ENCODE measurements around the gene C16orf89. TPM values are rescaled to one million over a fixed set of nuclear protein-coding genes. Genes with fewer than 3 reads are reported as not detected.
"Not testable (repeated sequence)": the region's sequence is repeated elsewhere in the genome, so short reads cannot be mapped to it uniquely, and the experiment has no call there.

Gene C16orf89
- polyA plus RNA-seq, 1 donor = 1.3 TPM

DNA sequence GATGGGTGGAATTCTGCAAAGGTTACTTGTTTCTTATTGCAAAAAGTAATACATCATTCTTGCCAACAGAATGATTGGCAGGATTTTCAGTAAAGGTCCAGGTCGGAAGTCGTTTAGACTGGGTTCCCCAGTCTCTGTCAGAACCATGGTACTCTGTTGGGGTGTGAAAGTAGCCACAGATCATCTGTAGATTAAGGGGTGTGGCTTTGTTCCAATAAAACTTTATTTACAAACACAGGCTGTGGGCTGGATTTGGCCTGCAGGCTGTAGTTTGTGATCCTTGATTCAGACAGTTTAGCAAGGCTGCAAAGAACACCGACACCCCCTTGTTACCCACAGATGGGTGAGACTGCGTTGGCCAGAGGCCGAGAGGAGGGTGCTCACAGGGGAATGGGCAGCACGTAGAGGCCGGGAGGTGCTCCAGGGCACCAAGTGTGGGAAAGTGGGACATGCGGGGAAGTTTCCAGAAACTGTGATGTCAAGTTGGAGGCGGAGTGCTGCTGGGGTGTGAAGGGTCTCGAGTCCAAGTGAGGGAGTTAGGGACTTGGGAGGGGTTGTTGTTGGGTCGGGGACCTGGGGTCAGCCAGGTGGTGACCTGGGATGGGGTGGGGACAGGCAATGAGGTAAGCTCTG, 18.5 kb upstream of the C16orf89 start:
- DNase-seq = not testable (repeated sequence)

DNA sequence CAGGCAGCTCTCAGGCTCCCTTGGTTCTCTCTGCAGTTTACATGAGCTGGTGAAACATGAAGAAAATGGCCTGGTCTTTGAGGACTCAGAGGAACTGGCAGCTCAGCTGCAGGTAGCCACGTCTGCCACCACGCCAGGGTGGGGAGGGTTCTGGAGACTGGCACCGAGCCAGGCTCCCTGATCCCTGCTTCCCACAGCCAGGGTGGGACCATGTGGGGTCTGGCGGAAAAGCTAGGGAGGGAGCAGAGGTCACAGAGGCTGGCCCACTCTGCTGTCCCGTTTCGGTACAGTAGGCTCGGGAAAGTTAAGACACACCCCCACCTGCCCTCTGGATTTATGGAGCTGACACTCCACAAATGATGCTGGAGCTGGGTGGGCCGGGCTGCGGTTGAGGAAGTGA, 17.9 kb upstream of the C16orf89 start:
- not testable (repeated sequence) for DNase-seq

DNA sequence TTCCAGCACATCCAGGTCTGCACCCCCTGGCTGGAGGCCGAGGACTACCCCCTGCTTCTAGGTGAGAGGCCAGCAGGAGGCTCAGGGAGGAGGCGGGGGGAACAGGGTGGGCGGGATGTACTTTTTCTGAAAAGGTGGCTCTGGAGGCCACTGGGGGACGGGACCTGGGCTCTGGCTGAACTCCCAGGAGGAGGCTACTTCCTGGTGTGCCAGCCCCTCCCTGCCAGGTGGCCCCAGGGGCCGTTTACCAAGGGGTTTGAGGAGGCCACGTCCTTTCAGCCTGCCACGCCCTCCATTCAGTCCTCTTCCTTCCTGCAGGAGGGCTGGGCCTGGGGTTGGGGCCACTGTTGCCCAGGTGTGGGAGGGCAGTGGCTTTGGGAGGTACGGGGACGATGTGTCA, 15.2 kb upstream of the C16orf89 start:
- DNase-seq = not testable (repeated sequence)

DNA sequence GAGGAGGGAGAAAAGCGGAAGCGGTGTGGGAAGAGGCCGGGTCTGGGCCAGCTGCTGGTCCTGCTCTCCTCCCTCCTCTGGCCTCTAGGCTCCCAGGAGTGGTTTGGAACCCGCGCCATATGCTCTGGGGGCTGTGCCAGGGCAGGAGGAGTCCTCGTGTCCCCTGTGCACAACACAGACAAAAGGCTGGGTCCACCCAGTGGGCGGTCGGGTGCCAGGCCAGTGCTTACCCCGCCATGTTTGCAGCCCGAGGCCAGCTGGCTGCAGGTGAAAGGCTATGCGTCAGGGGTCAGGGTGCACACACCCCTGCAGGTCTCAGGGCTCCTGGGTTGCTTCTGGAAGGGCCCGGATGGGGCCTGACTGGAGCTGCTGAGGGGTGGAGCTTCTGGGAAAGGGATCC, 14.7 kb upstream of the C16orf89 start:
- not testable (repeated sequence) for DNase-seq

DNA sequence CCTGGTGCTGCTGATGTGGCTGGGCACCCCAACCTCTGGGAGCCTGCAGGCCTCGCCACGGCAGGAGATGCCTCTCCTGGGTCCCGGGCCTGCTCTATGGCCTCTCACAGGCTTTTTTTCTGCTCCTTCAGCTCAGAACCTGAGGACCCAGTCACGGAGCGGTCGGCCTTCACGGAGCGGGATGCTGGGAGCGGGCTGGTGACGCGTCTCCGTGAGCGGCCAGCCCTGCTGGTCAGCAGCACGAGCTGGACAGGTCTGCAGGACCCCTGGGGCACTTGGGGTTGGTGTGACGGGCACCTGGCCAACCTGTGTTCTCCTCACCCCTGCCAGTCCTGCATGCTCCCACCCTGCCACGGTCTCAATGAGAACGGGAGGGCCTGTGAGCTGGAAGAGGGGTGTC, 12.9 kb upstream of the C16orf89 start:
- DNase-seq = no peak

DNA sequence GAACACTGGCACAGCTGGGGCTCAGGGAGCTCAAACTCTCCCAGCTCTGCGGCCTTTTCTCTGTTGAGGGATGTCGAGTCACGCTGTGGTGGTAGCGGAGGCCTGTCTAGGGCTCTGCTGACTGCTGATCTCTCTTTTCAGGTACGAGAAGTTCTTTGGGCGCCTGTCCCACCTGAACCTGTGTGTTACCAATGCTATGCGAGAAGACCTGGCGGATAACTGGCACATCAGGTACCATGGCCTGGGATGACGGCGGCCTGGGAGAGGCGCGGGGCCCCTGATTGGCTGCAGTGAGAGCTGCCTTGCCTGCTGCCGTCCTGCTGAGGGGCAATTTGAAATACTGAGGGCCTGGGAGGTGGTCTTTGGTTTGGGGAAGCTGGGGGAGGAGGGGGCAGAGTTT, 11.5 kb upstream of the C16orf89 start:
- DNase-seq = no peak

DNA sequence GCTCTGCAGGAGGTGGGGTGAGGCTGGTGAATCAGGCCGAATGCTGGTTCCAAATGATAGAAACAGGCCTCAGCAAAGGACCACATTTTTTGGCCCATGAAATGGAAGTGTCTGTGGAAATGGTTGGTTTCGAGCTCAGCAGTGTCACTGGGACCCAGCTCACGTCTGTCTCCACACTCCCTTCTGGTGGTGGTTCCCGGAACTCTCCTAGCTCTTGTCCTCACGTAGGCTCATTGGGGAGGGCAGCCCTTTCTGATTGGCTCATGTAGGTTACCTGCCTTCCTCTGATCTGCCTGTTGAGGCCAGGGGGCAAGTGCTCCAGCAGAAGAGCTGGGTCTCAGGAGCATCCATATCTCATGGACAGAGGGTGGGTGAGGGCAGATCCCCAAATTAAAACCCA, 9.9 kb upstream of the C16orf89 start:
- no peak for DNase-seq

DNA sequence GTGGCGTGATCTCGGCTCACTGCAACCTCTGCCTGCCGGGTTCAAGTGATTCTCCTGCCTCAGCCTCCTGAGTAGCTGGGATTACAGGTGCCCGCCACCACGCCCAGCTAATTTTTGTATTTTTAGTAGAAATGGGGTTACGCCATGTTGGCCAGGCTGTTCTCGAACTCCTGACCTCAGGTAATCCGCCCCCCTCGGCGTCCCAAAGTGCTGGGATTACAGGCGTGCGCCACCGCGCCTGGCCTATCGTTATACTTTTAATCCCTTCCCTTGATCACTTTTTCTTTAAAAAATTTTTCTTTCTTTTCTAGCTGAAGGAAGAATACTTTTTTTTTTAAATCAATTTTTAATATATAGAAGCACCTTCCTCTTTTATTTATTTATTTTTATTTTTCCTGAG, 8.0 kb upstream of the C16orf89 start:
- DNase-seq = not testable (repeated sequence)

DNA sequence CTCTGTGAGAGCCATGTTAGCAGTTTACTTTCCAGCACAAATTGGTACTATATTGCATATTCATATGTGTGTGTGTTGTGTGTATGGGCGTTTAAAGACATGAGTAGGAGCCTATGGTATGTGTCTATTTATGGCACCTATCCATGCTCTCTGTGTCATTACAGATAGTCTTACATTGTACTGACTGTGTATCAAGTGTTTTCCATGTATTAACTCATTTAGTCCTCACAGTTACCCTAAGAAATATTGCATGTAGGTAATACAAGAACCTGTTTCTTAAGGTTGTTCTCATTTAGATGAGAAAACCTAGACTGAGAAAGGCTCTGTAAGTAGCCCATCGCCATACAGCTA, 7.5 kb upstream of the C16orf89 start:
- no peak for DNase-seq

DNA sequence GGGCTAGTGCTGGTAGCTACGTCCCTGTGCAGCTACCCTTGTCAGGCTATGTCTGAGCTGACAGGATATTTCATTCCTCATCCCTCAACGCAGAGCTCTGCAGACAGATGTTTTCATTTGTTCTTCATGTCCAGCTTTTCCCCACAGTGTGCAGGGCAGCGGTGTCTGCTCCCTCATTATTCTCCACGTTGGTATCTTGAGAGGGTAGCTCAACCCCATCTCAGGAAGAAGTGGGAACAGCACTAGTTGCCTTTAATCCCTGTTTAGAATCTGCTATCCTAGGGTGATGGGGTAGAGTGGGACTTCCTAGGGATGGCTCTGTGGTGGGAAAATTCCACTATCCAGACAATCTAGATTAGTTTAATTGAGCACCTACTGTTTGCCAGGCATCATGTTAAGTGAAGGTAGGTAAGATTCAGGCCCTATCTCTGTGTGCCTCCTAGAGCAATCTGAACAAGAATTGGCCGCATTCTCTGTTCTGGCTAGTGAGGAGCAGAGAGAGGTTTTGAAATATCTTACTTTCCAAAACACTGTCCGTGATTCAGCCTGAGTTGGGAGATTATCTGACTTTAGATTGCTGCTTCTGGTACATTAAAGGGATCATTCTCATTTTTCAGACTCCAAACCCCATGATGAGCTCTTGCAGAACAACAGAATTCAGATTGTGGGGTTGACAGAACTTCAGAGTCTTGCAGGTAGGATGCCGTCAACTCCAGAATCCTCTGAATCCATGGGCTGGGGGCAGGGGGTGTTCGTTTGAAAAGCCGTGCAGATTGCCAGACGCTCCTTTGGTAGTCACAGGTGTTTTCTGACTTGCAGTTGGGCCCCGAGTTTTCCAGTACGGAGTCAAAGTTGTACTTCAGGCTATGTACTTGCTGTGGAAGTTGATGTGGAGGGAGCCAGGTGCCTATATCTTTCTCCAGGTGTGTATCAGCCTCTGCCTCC, 6.8 kb upstream of the C16orf89 start:
- DNase-seq = no peak

DNA sequence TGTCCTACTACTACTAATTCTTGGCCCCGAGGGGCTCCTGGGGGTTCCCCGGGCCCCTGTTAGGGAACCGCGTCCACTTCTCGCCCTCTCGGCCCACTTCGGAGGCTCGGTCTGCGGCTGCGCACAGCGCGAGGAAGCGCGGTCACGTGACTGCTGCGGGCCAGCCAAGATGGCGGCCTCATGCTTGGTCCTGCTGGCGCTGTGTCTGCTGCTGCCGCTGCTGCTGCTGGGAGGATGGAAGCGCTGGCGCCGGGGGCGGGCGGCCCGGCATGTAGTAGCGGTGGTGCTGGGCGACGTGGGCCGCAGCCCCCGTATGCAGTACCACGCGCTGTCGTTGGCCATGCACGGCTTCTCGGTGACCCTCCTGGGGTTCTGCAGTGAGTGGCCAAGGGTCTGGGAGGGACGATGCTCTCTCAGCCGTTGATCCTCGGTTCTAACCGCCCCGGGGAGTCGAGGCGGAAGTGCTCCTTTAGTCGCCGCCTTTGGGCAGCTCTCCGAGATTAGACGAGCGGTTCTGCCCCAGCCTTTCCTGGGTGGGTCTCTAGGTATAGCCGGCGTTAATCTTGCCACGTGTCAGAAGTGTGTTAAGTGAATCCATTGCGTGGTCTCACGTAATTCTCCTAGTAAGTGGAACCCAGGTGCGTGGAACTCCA, 6.1 kb upstream of the C16orf89 start, which contains the start of gene ALG1:
ALG1 (plus strand) TSS at position 163 of the 653 bp plus-strand sequence; CDS start at position 170, 7 bp downstream.
- peak; percentile 93 for DNase-seq

DNA sequence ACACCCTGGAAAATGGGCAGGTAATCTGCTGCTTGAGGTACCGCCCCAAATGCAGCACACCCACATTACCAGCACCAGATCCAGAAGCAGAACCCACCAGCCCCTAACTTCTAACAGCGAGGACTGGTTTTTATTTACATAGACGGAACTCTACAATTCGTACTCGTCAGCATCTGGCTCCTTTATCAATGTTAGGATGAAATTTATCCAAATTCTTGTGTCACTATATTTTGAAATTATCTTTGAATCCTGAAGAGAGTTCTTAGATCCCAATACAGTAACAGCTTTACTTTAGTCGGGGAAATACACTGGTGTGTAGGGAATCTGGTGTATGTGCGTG, 5.6 kb upstream of the C16orf89 start:
- no peak for DNase-seq

DNA sequence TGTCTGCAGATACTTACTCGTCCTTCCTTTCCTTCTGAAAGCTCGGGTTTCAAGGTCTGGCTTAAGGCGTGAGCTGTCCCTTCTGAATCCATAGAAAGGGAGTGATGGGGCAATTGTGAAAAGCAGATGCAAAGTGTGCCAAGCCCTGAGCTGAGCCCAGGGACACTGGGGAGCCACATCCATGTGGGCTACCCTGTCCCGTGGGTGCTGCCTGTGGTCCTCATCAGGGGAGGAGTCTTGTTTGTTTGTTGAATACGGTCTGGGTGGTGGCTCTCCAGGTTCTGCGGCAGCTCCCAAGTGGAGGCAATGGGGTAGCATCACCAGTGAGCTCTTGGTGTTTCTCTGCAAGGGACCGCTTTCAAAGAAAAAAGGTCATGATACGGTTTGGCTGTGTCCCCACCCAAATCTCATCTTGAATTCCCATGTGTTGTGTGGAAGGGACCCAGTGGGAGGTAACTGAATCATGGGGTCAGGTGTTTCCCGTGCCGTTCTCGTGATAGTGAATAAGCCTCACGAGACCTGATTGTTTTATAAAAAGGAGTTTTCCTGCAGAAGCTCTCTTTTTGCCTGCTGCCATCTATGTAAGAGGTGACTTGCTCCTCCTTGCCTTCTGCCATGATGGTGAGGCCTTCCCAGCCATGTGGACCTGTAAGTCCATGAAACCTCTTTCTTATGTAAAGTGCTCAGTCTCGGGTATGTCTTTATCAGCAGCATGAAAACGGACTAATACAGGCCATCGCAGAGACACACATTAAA, 4.9 kb upstream of the C16orf89 start:
- DNase-seq = no peak

DNA sequence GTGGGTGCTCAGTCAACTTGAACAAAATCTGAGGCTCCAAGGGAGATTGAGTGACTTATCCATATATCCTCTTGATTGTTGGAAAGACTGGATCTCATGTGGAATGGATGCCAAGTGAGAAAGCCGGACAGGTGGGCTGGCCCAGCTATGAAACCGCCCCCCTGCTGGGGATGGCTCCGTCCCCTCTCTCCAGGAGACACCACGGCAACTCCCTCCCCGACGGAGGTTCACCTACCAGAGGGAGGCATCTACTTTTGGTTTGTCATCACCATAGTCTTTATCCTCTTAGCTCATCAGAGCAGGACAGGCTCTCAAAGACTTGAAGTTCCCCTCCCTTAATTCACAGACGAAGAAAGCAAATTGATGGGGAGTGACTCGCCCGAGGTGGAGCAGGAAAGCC, 4.1 kb upstream of the C16orf89 start:
- no peak for DNase-seq

DNA sequence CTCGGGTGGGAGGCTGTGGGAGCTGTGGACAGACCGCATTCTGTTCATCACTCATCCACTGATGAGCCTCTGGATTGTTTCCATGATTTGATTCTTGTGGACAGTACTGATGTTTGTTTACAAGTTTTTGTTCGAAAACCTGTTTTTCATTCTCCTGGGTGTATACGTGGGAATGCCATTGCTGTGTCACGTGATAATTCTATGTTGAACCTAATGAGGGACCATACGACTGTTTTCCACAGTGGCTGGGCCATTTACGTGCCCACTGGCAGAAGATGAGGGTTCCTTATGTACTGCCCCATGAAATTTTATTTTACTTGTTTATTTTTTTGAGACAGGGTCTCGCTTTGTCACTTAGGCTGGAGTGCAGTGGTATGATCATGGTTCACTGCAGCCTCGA, 3.3 kb upstream of the C16orf89 start:
- DNase-seq = no peak

DNA sequence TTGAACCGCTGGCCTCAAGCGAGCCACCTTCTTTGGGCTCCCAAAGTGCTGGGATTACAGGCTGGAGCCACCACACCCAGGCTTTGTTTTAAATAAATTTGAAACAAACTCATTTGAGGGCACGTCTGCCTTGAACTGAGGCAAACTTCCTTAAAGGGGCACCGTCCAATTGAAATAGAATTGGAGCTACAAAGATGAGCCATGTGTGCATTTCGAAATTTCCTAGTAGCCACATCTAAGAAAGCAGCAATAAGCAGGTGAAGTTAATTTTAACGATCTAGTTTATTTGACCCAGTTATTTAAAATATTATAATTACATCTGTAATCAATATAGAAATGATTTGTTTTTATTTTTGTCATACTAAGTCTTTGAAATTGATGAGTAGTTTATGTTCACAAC, 755 bp upstream of the C16orf89 start:
- no peak for DNase-seq

DNA sequence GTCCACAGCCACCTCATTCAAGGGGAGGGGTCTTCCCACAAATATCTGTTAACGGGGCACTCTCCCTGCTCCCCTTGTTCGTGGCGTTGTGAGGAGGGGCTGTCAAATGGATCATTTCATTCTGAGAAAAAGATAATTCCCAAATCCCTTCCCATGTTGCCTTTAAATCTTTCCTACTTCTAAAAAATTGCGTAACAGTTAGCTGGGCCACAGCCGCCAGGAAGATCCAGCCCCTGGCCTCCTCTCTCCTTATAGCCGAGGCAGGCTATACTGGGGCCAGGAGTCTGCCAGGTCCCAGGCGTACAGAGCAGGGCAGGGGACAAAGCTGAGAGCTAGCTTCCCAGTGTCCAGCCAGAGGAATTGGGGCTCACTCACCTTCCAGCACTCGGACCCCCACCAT, 430 bp downstream of the C16orf89 start:
- DNase-seq = no peak

DNA sequence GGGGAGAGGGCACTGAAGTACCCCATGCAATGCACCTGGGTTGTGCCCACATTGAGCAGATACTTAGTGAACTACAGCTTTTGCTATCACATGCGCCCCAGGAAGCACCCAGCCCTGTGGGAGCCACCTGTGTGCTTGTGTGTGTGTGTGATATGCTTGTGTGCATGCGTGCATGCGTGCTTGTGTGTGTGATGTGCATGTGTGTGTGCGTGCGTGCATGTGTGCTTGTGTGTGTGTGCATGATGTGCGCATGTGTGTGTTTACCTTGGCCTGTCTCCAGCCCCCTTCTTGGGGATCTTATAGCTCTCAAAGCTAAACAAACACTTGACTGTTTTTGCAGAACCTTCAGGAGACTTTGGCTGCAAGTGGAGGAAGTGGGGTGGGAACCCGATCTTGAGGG, 841 bp downstream of the C16orf89 start:
- no peak for DNase-seq

DNA sequence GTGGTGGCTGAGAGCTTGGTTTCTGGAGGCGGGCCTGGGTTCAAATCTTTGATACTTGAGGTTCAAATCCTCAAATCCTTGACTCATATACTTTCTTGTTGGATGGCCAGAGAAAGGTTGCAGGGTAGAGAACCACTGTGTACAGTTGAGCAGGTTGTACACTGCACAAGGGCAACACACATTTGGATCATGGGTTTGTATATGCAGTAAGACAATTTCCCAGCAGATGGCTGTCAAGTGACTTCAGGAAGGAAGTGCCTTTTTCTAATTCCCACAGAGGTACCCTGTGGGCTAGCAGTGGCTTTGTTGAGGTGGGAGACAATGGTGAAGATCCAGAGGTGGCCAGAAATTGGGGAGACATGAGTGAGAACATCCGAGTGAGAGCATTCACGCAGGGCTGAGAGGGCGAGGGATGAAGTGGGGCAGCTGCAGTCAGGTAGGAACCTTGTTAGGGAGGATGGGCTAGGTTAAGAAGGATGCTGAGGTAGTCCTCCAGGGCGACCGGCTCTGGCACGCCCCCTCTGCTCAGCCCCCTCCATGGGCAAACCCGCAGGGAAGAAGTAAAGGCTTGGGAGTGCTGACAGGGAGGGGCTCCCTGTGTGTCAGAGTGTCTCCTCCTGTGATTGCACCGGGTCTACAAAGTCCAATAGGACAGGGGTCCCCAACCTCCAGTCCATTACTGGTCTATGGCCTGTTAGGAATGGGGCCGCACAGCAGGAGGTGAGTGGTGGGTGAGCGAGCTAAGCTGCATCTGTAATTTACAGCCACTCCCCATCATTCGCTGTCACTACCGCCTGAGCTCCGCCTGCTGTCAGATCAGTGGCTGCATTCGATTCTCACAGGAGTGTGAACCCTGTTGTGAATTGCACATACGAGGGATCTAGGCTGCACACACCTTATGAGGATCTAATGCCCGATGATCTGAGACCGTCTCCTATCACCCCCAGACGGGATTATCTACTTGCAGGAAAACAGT, 2.7 kb downstream of the C16orf89 start:
- no peak for DNase-seq

DNA sequence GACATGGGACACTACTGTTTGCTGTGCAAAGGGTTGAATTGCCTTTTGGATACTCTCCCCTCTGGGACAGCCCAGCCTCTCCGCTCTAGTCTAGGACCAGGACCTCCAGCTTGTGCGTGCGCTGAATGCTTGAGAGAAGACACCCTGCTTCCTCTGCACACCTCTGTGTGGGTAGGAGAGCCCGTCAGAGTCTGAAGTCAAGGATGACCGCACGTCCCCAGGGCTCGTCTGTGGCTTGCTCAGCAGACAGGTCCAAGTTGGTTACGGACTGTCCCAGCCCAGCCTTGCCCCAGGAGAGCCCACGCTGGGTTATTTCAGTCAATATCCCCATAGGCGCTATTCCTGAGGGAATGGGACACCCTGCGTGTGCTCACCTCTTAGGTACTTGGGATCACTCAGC, 3.7 kb downstream of the C16orf89 start:
- DNase-seq = no peak

DNA sequence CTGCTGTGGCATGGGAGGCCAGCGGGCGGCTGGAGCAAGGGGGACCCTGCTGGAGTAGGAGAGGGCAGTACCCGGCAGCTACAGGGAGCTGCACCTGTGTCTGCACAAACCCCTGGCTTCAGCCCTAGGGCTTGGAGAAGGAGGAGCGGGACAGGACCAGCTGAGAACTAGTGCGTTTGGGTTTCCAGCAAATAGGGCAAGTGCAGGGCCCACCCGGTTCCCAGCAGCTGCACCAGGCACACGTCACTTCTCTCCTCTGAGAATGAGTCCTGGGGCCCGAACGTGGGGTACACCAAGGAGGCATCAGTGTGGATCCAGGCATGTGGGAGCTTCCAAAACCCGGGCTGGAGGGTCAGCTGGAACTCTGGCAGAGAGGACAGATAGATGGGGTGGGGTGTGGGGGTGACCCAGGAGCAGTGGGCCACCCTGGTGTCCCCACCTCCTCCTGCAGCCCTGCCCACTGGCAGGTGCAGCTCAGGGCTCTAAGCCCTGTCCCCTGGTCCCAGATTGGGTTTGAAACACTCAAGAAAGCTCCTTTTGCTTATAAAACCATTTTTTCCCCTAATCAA, 5.6 kb downstream of the C16orf89 start:
- no peak for DNase-seq
